ENCODE measurements around the gene ACSS2.

Gene ACSS2, protein sequence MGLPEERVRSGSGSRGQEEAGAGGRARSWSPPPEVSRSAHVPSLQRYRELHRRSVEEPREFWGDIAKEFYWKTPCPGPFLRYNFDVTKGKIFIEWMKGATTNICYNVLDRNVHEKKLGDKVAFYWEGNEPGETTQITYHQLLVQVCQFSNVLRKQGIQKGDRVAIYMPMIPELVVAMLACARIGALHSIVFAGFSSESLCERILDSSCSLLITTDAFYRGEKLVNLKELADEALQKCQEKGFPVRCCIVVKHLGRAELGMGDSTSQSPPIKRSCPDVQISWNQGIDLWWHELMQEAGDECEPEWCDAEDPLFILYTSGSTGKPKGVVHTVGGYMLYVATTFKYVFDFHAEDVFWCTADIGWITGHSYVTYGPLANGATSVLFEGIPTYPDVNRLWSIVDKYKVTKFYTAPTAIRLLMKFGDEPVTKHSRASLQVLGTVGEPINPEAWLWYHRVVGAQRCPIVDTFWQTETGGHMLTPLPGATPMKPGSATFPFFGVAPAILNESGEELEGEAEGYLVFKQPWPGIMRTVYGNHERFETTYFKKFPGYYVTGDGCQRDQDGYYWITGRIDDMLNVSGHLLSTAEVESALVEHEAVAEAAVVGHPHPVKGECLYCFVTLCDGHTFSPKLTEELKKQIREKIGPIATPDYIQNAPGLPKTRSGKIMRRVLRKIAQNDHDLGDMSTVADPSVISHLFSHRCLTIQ

DNA sequence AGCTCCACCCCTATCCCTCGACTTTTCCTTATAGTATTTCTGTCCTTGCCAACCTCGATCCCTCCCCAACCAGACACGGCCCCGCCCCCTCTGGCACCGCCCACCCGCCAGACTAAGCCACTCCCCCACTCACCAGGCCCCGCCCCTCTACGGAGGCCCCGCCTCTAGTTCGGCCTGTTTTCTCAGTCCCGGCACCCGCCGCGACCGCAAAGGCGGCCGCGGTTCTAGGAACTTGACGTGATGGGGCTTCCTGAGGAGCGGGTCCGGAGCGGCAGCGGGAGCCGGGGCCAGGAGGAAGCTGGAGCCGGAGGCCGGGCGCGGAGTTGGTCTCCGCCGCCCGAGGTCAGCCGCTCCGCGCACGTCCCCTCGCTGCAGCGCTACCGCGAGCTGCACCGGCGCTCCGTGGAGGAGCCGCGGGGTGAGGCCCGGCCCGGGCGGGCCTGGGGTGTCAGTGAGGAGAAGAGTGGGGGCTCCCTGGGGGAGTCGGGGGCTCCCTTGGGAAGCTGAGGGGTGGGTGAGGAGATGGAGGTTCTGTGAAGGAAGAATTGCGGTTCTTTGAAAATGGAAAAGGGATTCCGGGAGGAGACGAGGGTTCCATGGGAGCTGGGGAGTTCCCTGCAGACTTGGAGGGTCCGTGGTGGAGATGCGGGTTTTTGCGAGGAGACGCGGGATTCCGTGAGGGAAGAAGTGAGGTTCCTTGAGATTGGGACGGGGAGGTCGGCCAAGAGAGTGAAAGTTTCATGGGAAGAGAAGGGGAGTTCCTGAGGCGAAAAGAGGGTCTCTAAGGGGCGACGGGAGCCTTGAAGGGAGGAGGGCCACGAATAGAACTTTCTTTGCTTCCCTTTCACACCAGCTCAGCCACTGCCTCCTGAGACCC, at the start of gene ACSS2:
TSS of gene ACSS2 (plus strand) at position 207 of the 877 bp plus-strand sequence. CDS start at position 241, 34 bp downstream.
- FAIRE-seq (peak; percentile 77), DNase-seq (ENCODE audit: low spot score) (peak; percentile 96)

- DNase-seq (ENCODE audit: low spot score) (no peak), FAIRE-seq (no peak)
Observed at GRCh38 chr20:34829191-34829590, 47.2 kb upstream of the ACSS2 start.

DNA sequence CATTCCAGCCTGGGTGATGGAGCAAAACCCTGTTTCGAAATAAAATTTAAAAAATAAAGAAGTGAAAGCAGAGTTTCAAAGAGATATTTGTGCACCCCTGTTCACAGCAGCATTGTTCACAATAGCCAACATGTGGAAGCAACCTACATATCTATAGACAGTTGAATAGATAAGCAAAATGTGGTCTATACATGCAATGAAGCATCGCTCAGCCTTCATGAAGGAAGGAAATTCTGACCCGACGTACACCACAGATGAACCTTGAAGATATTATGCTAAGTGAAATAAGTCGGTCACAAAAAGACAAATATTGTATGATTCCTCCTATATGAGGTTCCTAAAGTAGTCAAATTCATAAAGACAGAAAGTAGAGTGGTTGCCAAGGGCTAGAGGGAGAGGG, 44.5 kb upstream of the ACSS2 start:
- no peak for FAIRE-seq

DNA sequence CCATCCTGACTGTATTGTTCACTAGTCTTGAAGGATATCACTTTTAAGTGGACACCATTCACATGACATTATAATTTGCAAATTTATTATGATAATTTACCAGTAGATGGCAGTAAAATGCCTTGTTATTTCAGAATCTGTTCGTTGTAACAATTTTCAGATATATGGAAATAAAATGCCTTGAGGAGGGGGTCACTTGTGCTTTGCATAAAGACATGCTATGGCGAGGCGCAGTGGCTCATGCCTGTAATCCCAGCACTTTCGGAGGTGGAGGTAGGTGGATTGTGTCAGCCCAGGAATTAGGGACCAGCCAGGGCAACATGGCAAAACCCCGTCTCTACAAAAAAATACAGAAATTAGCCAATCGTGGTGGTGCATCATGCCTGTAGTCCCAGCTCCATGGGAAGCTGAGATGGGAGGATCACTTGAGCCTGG, 41.9 kb upstream of the ACSS2 start:
- DNase-seq (ENCODE audit: low spot score) (peak; percentile 44), FAIRE-seq (peak; percentile 81)

More for the DNA sequence above, 44.5 kb upstream of the ACSS2 start:
- DNase-seq (ENCODE audit: low spot score): no peak

GRCh38 chr20:34842143-34842542, 34.3 kb upstream of the ACSS2 start:
- FAIRE-seq (no peak), DNase-seq (ENCODE audit: low spot score) (no peak)

DNA sequence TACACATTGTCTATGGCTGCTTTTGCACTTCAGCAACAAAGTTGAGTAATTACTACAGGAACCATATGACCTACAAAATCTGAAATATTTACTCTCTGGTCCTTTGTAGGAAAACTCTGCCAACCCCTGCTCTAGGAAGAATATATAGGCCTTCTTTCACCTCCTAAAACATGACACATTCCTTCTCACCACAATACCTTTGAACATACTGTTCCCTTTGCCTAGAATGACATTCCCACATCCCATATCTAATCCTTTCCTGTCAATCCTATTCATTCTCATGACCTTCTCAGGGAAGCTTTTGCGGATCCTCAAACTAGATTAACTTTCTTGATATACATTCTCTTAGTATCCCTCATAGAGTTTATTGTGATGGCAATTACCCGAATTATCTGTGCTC, 33.0 kb upstream of the ACSS2 start:
- no peak for FAIRE-seq
- DNase-seq (ENCODE audit: low spot score): no peak

DNA sequence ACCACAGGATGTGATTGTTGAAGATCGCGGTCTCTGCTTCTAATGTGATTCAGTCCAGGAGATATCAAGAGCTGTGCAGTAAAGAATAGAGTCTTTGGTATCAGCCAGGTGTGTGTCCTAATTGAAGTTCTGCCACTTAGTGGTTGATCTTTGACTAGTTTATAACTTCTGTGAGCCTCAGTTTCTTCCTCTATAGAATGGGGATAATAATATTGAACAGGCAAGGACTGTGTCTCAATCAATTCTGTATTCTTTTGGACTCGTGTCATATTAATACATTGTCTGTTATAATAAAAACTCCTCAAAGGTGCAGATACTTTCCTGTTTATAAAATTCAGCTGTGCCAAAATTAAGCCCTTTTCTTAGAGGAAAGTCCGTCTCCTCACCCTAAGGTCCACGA, 27.8 kb upstream of the ACSS2 start:
- DNase-seq (ENCODE audit: low spot score) (no peak), FAIRE-seq (no peak)

- FAIRE-seq (no peak), DNase-seq (ENCODE audit: low spot score) (no peak)
Observed at GRCh38 chr20:34849778-34850177, 26.6 kb upstream of the ACSS2 start.

DNA sequence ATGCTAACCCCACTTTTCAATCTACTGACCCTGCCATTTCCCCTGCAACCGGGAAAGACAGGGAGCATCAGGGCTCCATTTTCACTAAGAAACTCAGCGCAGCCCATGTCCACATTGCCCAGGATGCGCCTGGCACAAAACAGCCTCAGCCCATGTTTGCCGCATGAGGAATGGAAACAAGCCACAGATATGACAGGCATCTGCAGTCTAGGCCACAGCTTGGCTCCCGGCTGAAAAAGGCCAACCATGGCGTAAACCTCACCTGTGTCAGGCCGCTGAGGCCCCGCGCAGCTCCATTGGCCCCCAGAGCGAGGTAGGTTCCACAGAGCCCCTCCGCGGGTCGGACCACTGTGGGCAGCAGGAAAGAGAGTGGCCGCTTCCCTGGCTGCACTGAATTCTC, 25.4 kb upstream of the ACSS2 start:
- FAIRE-seq: no peak
- DNase-seq (ENCODE audit: low spot score): no peak

DNA sequence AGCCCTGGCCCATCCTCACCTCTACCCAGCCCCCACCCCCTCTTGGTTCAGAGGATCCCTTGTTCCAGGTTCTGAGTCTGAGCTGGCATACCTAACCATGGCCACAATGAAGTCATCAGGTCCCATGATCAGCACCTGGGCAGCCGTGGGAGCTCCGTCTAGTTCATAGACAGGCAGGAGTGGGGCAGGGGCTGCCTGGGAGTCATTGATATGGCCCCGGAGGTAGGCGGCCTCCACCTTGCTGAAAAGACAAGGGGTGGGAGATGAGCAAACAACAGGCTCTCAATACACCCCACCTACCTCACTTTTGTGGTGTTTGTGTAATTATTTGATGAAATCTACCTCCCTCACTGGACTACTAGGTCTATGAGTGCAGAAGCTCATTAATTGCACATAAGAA, 24.1 kb upstream of the ACSS2 start:
- no peak for FAIRE-seq

GRCh38 chr20:34859367-34859766, 17.0 kb upstream of the ACSS2 start:
- FAIRE-seq (no peak), DNase-seq (ENCODE audit: low spot score) (no peak)

More for the DNA sequence above, 24.1 kb upstream of the ACSS2 start:
- DNase-seq (ENCODE audit: low spot score): no peak

DNA sequence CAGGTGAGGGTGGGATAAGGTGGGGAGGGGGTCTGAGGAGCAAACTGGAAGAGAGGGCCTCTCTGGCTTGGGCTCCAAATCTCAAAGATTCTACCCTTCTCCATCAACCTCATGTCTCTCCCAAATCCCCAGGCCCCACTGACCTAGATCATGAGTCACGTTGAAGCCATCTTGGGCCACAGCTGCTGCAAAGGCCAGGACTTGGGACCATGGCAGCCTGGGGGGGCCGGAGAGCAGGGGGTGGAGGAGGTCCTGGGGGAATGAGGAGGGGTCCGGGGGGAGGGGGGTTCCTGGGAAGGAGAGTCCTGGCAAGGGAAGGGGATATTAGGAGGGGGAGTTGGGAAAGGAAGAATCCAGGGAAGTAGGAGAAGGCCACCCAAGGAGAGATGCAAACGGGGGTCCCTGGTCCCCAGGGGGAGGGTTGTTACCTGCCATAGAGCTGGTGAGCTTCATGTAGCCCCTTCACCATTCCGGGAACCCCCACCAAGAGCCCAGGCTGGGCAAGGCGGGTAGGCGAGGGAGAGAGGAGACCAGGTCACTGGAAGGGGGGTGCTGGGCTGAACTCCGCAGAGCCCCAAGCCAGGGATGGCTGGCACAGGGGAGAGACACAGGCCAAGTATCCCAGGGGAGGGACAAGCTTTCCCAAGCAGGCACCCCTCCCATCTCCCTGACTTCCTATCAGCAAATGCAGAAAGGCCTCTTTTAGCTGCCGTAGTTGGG, 16.4 kb upstream of the ACSS2 start:
- DNase-seq (ENCODE audit: low spot score) (no peak), FAIRE-seq (no peak)

GRCh38 chr20:34861386-34862084, 14.9 kb upstream of the ACSS2 start:
- FAIRE-seq (no peak), DNase-seq (ENCODE audit: low spot score) (no peak)

DNA sequence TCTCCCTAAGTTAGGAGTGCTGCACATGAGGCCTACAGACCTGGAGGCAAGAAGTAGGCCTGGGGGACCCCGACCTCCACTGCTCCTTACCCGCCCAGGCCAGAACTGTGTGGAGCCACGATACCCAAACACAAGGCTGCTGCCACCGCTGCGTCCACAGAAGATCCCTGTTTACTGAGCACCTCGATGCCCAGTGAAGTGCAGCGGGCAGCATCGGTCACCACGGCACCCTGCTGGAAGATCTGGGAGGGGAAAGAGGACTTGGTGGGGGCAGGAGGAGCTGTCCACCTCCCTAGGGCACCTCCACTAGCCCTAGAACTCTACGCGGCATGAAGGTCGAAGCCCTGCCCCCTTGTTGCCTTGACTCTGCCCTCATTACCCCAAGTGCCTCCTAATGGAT, 13.7 kb upstream of the ACSS2 start:
- DNase-seq (ENCODE audit: low spot score): no peak
- no peak for FAIRE-seq

- FAIRE-seq: no peak
- no peak for DNase-seq (ENCODE audit: low spot score)
Observed at GRCh38 chr20:34863421-34863965, 12.9 kb upstream of the ACSS2 start.

DNA sequence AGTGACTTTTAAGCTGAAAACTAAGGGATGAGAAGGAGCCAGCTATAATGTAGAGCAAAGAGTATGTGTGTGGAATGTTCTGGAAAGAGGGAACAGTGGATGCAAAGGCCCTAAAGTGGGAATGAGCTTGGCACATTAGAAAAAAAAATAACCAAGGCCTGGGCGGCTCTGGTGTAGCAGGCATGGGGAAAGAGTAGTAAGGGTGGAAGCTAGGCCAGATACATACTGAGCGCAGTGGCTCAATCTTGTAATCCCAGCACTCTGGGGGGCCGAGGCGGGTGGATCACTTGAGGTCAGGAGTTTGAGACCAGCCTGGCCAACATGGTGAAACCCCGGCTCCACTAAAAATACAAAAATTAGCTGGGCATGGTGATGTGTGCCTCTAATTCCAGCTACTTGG, 12.2 kb upstream of the ACSS2 start:
- DNase-seq (ENCODE audit: low spot score): no peak
- no peak for FAIRE-seq

DNA sequence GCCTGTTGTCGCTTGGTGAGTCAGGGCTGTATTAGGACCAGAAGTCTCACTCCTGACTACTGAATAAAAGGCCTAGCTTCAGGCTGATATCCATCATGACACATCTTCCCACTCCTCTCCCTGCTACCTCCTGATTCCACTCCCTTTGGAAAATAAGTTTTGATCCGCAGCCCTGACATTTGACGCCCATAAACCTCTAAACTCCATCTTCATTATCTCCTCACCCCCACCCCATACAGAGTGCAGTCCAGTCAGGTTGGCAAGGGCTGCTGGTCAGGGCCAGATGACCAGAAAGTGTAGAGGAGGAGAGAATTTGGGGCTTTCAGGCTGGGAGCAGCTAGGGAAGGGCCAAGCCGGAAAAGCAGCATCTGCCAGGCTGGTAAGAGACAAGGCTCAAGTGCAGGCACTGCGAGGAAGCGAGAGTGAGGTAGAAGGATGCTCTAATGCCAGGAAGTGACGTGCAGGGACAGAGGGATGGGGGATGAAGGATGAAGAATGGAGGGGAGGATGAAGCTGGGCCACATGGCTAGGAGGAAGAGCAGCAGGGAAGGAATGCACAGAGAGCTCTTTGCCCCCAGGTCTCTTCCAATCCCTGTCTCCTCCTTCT, 5.0 kb upstream of the ACSS2 start:
- DNase-seq (ENCODE audit: low spot score): no peak
- no peak for FAIRE-seq

- FAIRE-seq: no peak
- DNase-seq (ENCODE audit: low spot score): no peak
Observed at GRCh38 chr20:34871966-34872621, 4.3 kb upstream of the ACSS2 start.

DNA sequence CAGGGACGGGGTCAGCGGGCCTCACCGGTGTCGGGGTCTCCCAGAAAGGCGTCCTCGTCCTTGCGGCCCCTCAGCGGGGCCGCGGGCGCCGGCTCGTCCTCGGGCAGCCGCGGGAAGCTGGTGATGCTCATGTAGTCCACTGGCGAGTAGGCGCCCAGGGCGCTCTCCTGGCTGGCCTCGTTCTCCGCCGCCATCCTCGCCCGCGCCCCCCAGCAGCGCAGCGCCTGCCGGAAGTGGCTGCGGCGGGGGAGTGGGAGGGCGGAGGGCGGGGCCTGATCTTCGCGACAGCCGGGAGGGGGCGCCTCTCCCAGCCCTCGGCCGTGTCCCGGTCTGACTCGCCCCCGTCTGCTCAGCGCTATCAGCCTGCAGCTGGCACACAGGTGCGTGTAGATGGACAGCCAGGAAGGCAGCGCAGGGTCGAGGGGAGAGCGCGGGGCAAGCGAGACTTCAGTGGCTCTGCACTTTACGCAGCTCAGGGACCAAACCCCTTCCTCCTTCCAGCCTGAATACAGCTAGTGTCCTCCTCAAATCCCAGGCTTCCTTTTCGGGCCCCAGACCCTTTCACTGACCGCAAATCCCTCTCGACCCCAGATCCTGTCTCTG, 3.7 kb upstream of the ACSS2 start, which contains the start of gene GGT7:
TSS of gene GGT7 (minus strand) at position 235 of the 603 bp plus-strand sequence. CDS start at position 194, 41 bp downstream.
- FAIRE-seq: no peak
- peak; percentile 60 for DNase-seq (ENCODE audit: low spot score)

All from RCC 7860 (cell line).